HK-2 (cell line): ENCODE data around the gene MLH1.
"Not testable (repeated sequence)": the region's sequence is repeated elsewhere in the genome, so short reads cannot be mapped to it uniquely, and the experiment has no call there.

Experiments
- DNase-seq: peaks from one replicate; pipeline ENCODE4 v3.0.0-alpha.2; 2018; ENCODE audit not compliant: unreplicated experiment

The MLH1 gene

GRCh38 chr3:36993326-36994283, at the start of gene MLH1:
TSS of gene MLH1 (plus strand) at chr3:36993518. CDS start at chr3:36993548, 30 bp downstream.
- peak; percentile 84 for DNase-seq

GRCh38 chr3:36943601-36944000, 49.7 kb upstream of the MLH1 start:
- DNase-seq = no peak

- no peak for DNase-seq
Observed at GRCh38 chr3:36944012-36944640, 49.2 kb upstream of the MLH1 start.

GRCh38 chr3:36944641-36945270, 48.6 kb upstream of the MLH1 start, which contains the start of gene TRANK1:
TSS of gene TRANK1 (minus strand) at chr3:36945054. CDS start at chr3:36944809, 245 bp downstream.
- no peak for DNase-seq

- no peak for DNase-seq
Observed at GRCh38 chr3:36945333-36945980, 47.9 kb upstream of the MLH1 start.

- not testable (repeated sequence) for DNase-seq
Observed at GRCh38 chr3:36947814-36948213, 45.5 kb upstream of the MLH1 start.

- DNase-seq = no peak
Observed at GRCh38 chr3:36954452-36955134, 38.7 kb upstream of the MLH1 start.

GRCh38 chr3:36956155-36956554, 37.2 kb upstream of the MLH1 start:
- no peak for DNase-seq

- no peak for DNase-seq
Observed at GRCh38 chr3:36957063-36957462, 36.3 kb upstream of the MLH1 start.

- peak; percentile 11 for DNase-seq
Observed at GRCh38 chr3:36957862-36958686, 35.2 kb upstream of the MLH1 start.

- no peak for DNase-seq
Observed at GRCh38 chr3:36959821-36960220, 33.5 kb upstream of the MLH1 start.

- no peak for DNase-seq
Observed at GRCh38 chr3:36960502-36960901, 32.8 kb upstream of the MLH1 start.

- not testable (repeated sequence) for DNase-seq
Observed at GRCh38 chr3:36963008-36963407, 30.3 kb upstream of the MLH1 start.

- no peak for DNase-seq
Observed at GRCh38 chr3:36964331-36964730, 29.0 kb upstream of the MLH1 start.

- DNase-seq = no peak
Observed at GRCh38 chr3:36964817-36965216, 28.5 kb upstream of the MLH1 start.

GRCh38 chr3:36965440-36965839, 27.9 kb upstream of the MLH1 start:
- no peak for DNase-seq

GRCh38 chr3:36969085-36969484, 24.2 kb upstream of the MLH1 start:
- no peak for DNase-seq

- DNase-seq = peak; percentile 7
Observed at GRCh38 chr3:36969540-36970432, 23.5 kb upstream of the MLH1 start.

GRCh38 chr3:36972163-36972562, 21.2 kb upstream of the MLH1 start:
- no peak for DNase-seq
